ENCODE results near the gene RBBP8NL. TPM values are rescaled to one million over a fixed set of nuclear protein-coding genes. Genes with fewer than 3 reads are reported as not detected.

RBBP8NL gene
- total RNA-seq, 1 experiment from 2014 or later = 39.2 TPM

- H3K4me1 Mint-ChIP-seq (ENCODE audit: low read depth, unreplicated experiment) = peaks cover 84% of the 10 kb centered on the region
- H3K27me3 Mint-ChIP-seq (ENCODE audit: insufficient read depth, unreplicated experiment) = no peaks in the 10 kb centered on the region
Observed at GRCh38 chr20:62430311-62430853, 3.0 kb upstream of the RBBP8NL start.

GRCh38 chr20:62429455-62430310, 2.3 kb upstream of the RBBP8NL start:
- TF ChIP-seq CTCF (IDR thresholded peaks at IDR 0.05; ENCODE audit: insufficient read depth in 1 of 2, low read depth in 1 of 2, low read length in 1 of 2, severe bottlenecking in 1 of 2, unreplicated experiment in 1 of 2) = peak in 1 of 2 experiments; percentile 1
- intact Hi-C loops (cut with micrococcal nuclease; ENCODE audit: unreplicated experiment) = loop anchor here (1.0 to 2.0 kb wide), 5 partner anchors 19 to 187 kb away; no protein-coding TSS in a partner anchor

More at GRCh38 chr20:62430311-62430853, 3.0 kb upstream of the RBBP8NL start:
- peak; percentile 99 to 100 for DNase-seq
- Histone ChIP-seq H3K4me3 (ENCODE audit: low read depth, low read length) (peak overlapping the region; percentile 15), H3K36me3 (ENCODE audit: control insufficient read depth, insufficient read depth, low read length) (peaks cover 3% of the 10 kb centered on the region; the same call in 1 of the 2 replicates), H3K4me1 (peaks cover 83% of the 10 kb centered on the region), H3K9me3 (no peaks in the 10 kb centered on the region), H3K27me3 (replicated peaks; ENCODE audit: control insufficient read depth, insufficient read depth, low read length) (no peaks in the 10 kb centered on the region)
- peak overlapping the region; percentile 88 for H3K27ac Mint-ChIP-seq (ENCODE audit: unreplicated experiment)
- BruUV-seq (replicated peaks) = no TSS peak
- intact Hi-C loops (cut with micrococcal nuclease; ENCODE audit: unreplicated experiment) = loop anchor here (1.0 to 2.0 kb wide), 5 partner anchors 18 to 186 kb away; no protein-coding TSS in a partner anchor
- peak overlapping the region; percentile 69 for H3K4me3 Mint-ChIP-seq (ENCODE audit: unreplicated experiment)
- H3K36me3 Mint-ChIP-seq (ENCODE audit: insufficient read depth, unreplicated experiment) = peaks cover 63% of the 10 kb centered on the region
- ChIA-PET CTCF (interaction anchor here (0.5 to 2.7 kb wide), 17 partner anchors 9 to 364 kb away, joined by 3 to 18 read pairs (median 5); no protein-coding TSS in a partner anchor), POLR2A (interaction anchor here (0.6 to 1.6 kb wide), 7 partner anchors 15 to 366 kb away, joined by 3 to 8 read pairs (median 4); partner anchors contain the start of genes MRGBP and RPS21)
- no peak for TF ChIP-seq CTCF (IDR thresholded peaks at IDR 0.05; ENCODE audit: insufficient read depth in 1 of 2, low read depth in 1 of 2, low read length in 1 of 2, severe bottlenecking in 1 of 2, unreplicated experiment in 1 of 2)
- H3K9me3 Mint-ChIP-seq (ENCODE audit: unreplicated experiment) = no peaks in the 10 kb centered on the region

More at GRCh38 chr20:62429455-62430310, 2.3 kb upstream of the RBBP8NL start:
- no peak overlapping the region for H3K4me3 ChIP-seq (ENCODE audit: low read depth, low read length)
- H3K36me3 Mint-ChIP-seq (ENCODE audit: insufficient read depth, unreplicated experiment) = peaks cover 68% of the 10 kb centered on the region
- peaks cover 84% of the 10 kb centered on the region for H3K4me1 Mint-ChIP-seq (ENCODE audit: low read depth, unreplicated experiment)
- no peaks in the 10 kb centered on the region for H3K9me3 Mint-ChIP-seq (ENCODE audit: unreplicated experiment)
- BruUV-seq (replicated peaks) = TSS peak; percentile 29
- no peaks in the 10 kb centered on the region for H3K9me3 ChIP-seq
- POLR2A ChIA-PET = interaction anchor here (0.6 to 1.6 kb wide), 5 partner anchors 15 to 367 kb away, joined by 3 to 5 read pairs (median 4); partner anchors contain the start of gene MRGBP
- H3K27me3 ChIP-seq (replicated peaks; ENCODE audit: control insufficient read depth, insufficient read depth, low read length) = no peaks in the 10 kb centered on the region
- peak overlapping the region; percentile 69 for H3K4me3 Mint-ChIP-seq (ENCODE audit: unreplicated experiment)
- H3K36me3 ChIP-seq (ENCODE audit: control insufficient read depth, insufficient read depth, low read length) = peaks cover 6% of the 10 kb centered on the region; the same call in 1 of the 2 replicates
- H3K27me3 Mint-ChIP-seq (ENCODE audit: insufficient read depth, unreplicated experiment) = no peaks in the 10 kb centered on the region
- peak overlapping the region; percentile 88 for H3K27ac Mint-ChIP-seq (ENCODE audit: unreplicated experiment)
- peaks cover 90% of the 10 kb centered on the region for H3K4me1 ChIP-seq
- DNase-seq = peak in 1 of 2 experiments; percentile 32
- CTCF ChIA-PET = interaction anchor here (0.6 to 2.7 kb wide), 16 partner anchors 18 to 768 kb away, joined by 3 to 18 read pairs (median 5); no protein-coding TSS in a partner anchor
